ENCODE measurements around the gene TTC28. TPM values are rescaled to one million over a fixed set of nuclear protein-coding genes. Genes with fewer than 3 reads are reported as not detected.

Gene TTC28
- total RNA-seq, 6 experiments from 2014 or later: 10.8 to 18.9 (median 13.6) TPM

GRCh38 chr22:28398981-28399380, 280.7 kb downstream of the TTC28 start:
- Mint-ChIP-seq H3K36me3 (ENCODE audit: low read depth) (no peaks in the 10 kb centered on the region; the same call in 1 of the 2 replicates), H3K27me3 (ENCODE audit: insufficient read depth) (peaks cover under 1% of the 10 kb centered on the region; the same call in 1 of the 2 replicates), H3K4me1 (ENCODE audit: low read depth) (peaks cover 41% of the 10 kb centered on the region), H3K27ac (no peak overlapping the region), H3K4me3 (no peak overlapping the region), H3K9me3 (no peaks in the 10 kb centered on the region)
- TF ChIP-seq, protein P1, sequence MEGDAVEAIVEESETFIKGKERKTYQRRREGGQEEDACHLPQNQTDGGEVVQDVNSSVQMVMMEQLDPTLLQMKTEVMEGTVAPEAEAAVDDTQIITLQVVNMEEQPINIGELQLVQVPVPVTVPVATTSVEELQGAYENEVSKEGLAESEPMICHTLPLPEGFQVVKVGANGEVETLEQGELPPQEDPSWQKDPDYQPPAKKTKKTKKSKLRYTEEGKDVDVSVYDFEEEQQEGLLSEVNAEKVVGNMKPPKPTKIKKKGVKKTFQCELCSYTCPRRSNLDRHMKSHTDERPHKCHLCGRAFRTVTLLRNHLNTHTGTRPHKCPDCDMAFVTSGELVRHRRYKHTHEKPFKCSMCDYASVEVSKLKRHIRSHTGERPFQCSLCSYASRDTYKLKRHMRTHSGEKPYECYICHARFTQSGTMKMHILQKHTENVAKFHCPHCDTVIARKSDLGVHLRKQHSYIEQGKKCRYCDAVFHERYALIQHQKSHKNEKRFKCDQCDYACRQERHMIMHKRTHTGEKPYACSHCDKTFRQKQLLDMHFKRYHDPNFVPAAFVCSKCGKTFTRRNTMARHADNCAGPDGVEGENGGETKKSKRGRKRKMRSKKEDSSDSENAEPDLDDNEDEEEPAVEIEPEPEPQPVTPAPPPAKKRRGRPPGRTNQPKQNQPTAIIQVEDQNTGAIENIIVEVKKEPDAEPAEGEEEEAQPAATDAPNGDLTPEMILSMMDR (IDR thresholded peaks at IDR 0.05): no peak
- no peak for DNase-seq

GRCh38 chr22:28398355-28398754, 281.3 kb downstream of the TTC28 start:
- Mint-ChIP-seq H3K4me1 (ENCODE audit: low read depth) (peaks cover 43% of the 10 kb centered on the region), H3K27ac (no peak overlapping the region), H3K36me3 (ENCODE audit: low read depth) (no peaks in the 10 kb centered on the region; the same call in 1 of the 2 replicates), H3K27me3 (ENCODE audit: insufficient read depth) (peaks cover 4% of the 10 kb centered on the region; the same call in 1 of the 2 replicates), H3K4me3 (no peak overlapping the region), H3K9me3 (no peaks in the 10 kb centered on the region)
- no peak for DNase-seq
- TF ChIP-seq, protein P1 (IDR thresholded peaks at IDR 0.05): no peak

GRCh38 chr22:28397306-28397705, 282.3 kb downstream of the TTC28 start:
- DNase-seq: no peak
- Mint-ChIP-seq H3K27ac (no peak overlapping the region), H3K4me1 (ENCODE audit: low read depth) (peaks cover 43% of the 10 kb centered on the region), H3K4me3 (no peak overlapping the region), H3K27me3 (ENCODE audit: insufficient read depth) (peaks cover 4% of the 10 kb centered on the region; the same call in 1 of the 2 replicates), H3K36me3 (ENCODE audit: low read depth) (no peaks in the 10 kb centered on the region; the same call in 1 of the 2 replicates), H3K9me3 (no peaks in the 10 kb centered on the region)
- TF ChIP-seq, protein P1 (IDR thresholded peaks at IDR 0.05): no peak

DNA sequence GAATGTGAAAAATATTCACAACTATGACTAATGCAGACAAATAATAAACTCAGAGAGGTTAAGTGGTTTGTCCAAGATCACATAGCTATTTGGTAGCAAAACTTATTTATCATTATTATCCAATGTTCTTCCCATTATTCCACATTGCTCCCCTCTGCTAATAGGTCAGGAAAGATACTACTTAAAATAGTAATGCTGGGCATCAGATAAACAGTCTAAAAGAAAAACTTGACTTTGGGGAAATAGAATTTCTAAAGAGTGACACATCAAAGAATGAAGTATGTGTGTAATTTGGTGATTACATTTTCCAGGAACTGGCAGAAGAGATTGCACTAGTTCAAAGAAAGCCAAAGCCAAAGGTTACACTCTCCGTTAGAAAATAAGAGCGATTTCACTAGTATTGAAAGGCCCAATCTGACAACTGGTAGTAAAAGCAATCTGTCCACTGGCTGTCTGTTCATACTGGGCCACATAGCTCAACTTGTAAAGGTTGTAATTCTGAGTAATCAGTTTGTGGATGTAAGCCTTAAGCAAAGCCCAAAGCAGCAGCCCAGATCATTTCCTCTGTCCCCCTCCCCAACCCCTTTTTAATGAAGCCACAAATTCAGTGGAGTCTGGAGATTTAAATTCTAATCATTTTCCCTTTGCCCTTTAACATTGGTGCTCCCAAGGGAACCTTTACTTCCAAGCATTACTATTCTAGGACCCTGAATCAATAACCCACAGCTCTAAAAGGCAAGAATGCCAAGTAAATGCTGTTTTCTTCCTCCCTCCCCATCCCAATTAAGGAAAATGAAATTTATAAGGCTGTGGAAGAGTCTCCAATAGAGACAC, 283.5 kb downstream of the TTC28 start:
- Mint-ChIP-seq H3K4me1 (ENCODE audit: low read depth) (peaks cover 43% of the 10 kb centered on the region), H3K36me3 (ENCODE audit: low read depth) (peaks cover 5% of the 10 kb centered on the region; the same call in 1 of the 2 replicates), H3K27me3 (ENCODE audit: insufficient read depth) (peaks cover 4% of the 10 kb centered on the region; the same call in 1 of the 2 replicates), H3K9me3 (peaks cover 6% of the 10 kb centered on the region), H3K27ac (peak overlapping the region; percentile 57), H3K4me3 (peak overlapping the region; percentile 12)
- TF ChIP-seq, protein P1 (IDR thresholded peaks at IDR 0.05): no peak
- peak; percentile 60 for DNase-seq

GRCh38 chr22:28395520-28395919, 284.1 kb downstream of the TTC28 start:
- H3K4me3 Mint-ChIP-seq: no peak overlapping the region; the same call in 1 of the 2 replicates
- TF ChIP-seq, protein P1 (IDR thresholded peaks at IDR 0.05): no peak
- no peak for DNase-seq
- H3K27ac Mint-ChIP-seq: peak overlapping the region; percentile 57
- H3K9me3 Mint-ChIP-seq: peaks cover 6% of the 10 kb centered on the region
- H3K27me3 Mint-ChIP-seq (ENCODE audit: insufficient read depth): peaks cover 4% of the 10 kb centered on the region; the same call in 1 of the 2 replicates
- peaks cover 43% of the 10 kb centered on the region for H3K4me1 Mint-ChIP-seq (ENCODE audit: low read depth)
- peaks cover 5% of the 10 kb centered on the region; the same call in 1 of the 2 replicates for H3K36me3 Mint-ChIP-seq (ENCODE audit: low read depth)
